SIG-M5 treated with dmso at 0.1 percent for 504 hours (cell line): ENCODE measurements around the gene BAIAP2.
"Not testable (repeated sequence)": the region's sequence is repeated elsewhere in the genome, so short reads cannot be mapped to it uniquely, and the experiment has no call there.

Experiments used
- DNase-seq: peaks from one replicate; lab custom pipeline; 2025; ENCODE audit not compliant: unreplicated experiment; lab: John Stamatoyannopoulos, UW

BAIAP2 gene

GRCh38 chr17:81066072-81066471 is 31.1 kb downstream of the BAIAP2 start:
- DNase-seq: no peak

DNA sequence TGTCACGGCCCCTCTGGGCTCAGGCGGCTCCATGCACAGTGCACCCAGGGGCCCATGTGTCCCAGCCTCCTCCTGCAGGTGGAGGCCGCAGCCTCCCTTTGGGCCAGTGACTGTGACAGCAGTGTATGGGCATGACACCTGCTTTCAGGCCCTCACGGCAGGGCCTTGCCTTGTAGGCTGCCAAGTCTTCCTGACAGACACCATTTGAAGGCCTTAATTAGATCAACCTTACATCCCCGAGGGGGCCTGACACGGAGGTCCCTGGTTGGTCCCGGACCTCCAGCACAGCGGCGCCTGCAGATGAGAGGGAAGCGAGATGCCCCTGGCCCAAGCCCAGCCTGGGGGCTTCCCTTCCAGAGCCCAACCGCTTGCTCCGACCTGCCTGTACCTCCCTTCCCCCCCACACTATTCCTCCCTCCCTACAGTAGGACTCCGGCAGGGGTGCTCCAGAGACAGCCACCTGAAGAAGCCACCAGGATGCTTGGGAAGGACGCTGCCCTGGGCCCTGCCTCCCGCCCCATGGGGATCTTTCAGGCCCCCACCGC is 31.9 kb downstream of the BAIAP2 start:
- no peak for DNase-seq

DNA sequence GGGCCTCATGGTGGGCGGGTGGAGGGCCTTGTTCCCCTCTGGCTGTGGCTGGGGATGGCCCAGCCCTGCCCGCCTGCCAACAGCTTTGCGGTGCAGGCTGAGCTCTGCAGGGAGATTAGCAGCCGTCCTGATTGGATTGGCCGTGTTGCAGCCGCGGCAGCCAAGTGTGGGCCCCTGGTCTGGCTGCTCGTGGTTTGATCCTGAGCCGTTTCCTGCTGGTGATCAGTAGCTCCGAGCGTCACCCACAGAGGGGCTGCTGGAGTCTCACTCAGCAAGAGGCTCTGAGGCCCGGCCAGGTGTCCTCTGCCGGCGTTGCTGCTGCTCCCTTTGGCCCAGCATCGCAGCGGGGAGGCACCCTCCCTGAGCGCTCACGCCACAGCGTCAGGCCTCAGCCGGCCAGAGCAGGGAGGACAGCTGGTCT is 32.5 kb downstream of the BAIAP2 start:
- no peak for DNase-seq

DNA sequence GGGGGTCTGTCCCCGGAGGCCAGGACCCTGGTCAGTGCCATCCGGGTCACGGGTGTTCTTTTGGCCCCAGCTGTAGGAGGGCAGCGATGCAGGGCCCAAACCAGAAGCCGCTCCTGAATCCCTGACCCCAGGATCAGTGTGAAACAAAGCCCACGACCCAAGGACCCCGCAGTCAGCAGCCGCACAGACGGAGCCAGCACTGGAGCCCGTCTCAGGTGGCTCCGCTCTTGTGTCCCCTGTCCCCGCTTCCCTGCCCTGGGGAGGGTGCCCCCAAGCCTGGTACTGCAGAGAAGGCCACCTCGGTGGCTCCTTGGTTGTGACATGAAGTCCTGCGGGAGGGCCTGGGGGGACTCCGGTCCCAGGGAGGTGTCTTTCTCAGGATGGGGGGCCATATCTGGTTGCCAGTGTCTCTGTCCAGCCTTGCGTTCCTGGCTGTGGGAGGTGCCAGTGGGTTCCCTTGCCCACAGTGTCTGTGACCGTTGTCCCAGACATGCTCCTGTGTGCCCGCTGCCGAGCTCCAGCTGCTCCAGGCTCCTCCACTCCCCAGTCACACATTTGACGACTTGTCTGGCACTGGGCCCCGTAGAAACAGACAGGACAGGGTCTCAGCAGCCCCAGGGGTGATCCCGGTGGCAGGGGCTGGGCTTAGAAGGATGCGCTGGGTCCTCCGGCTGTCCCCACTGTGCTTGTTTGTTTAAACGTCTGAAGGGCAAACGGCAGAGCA is 33.6 kb downstream of the BAIAP2 start:
- DNase-seq: no peak

DNA sequence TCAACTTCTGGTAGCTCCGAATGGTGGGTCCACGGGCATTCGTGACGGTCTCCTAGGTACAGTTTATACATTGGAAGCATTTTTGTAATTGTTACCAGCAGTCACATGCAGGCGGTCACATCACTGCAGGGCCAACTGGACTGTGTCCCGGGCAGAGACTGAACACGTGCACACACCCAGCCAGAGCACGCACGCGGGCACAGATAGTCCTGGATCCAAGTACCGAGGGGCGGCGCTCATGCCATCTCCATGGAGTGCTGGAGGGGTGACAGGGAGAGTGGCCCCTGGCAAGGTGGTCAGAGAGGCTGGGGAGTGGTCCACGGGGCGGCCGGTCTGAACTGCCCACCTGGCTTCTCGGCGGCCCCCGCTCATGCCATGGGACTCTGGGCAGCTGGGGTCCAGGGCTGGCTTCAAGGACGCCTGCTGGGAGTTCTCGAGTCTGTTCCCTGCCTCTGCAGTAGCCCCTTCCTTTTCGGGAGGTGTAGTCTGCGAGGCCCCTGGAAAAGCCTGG is 34.2 kb downstream of the BAIAP2 start:
- DNase-seq: no peak

- no peak for DNase-seq
Measured at GRCh38 chr17:81070541-81071246, 35.7 kb downstream of the BAIAP2 start.

DNA sequence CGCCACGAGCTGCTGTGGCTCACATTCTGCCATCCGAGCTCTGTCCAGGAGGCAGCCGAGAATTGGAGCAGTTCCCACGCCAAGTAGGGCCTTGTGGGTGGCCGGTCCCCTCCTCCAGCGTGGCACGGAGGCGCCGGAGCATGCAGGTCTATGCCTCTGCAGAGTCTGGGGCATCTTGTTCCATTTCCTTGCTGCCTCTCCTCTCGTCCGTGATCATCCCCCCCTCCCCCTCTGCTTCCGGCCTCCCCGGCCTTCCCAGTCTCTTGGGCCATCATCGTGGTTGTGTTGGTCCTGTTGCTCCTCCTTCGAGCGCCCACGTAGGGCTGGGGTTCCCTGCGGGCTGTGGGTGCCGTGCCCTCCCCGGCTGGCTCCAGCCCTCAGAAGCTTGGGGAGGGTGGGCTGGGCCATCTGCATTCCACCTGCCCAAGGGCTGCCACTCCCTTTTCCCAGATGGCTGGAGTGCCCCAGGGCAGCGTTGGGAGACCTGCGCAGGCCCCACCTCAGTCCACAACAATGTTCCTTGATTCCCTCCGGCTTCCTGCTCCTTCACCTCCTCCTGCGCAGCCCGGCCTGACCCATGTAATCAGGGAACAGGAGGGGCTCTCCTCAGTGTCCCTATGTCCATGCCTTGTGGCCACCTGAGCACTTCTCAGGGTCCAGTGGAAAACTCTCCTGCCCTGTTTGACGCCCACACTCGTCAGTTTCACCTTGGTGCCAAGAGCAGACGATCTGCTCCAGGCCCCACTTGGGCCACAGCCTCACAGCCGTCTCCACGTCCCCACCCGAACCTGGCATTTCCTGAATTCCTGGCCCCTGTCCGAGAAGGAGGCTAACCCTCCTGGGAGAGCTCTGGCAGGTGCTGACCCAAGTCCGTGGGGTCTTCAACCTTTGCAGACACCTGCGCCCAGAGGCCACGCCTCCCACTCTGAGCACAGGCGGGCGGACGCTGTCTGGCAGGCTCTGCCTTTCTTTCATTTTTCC is 37.1 kb downstream of the BAIAP2 start:
- DNase-seq: no peak

- DNase-seq: peak; percentile 14
Measured at GRCh38 chr17:81073967-81074839, 39.3 kb downstream of the BAIAP2 start.

DNA sequence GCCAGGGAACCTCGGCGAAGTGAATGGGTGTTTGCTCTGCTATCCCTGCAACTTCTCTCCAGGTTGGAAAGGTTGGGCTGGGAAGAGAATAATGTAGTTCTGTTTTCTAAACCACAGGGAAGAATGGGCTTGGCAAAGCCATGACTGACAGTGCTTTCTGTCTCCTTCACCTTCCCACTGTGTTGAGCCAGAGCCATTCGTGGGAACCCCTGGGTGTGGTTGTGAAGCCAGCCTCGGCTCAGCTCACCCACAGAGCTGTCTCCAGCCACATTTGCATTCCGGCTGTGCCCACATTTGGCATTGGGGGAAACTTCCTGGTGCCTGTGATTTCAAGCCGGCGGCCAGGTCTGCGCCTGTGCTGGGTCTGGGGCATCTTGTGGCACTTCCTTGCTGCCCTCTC is 39.9 kb downstream of the BAIAP2 start:
- no peak for DNase-seq

DNA sequence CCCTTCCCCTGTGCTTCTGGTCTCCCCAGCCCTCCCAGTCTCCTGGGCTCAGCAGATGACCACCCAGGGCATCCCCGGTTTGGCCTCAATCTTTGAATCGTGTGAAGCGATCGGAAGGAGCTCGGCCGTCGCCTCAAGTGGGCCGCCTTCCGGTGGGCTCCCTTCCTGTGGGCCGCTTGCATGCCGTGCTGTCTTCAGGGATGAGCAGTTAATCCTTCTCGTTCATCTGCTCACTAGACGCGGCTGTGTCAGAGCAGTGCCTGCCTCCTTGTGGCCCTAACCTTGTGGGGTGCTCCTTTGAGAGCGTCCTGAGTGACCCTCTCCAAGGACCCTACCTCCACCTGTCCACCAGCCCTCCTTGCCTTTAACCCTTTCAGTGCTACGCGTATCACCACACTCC is 40.4 kb downstream of the BAIAP2 start:
- no peak for DNase-seq

DNA sequence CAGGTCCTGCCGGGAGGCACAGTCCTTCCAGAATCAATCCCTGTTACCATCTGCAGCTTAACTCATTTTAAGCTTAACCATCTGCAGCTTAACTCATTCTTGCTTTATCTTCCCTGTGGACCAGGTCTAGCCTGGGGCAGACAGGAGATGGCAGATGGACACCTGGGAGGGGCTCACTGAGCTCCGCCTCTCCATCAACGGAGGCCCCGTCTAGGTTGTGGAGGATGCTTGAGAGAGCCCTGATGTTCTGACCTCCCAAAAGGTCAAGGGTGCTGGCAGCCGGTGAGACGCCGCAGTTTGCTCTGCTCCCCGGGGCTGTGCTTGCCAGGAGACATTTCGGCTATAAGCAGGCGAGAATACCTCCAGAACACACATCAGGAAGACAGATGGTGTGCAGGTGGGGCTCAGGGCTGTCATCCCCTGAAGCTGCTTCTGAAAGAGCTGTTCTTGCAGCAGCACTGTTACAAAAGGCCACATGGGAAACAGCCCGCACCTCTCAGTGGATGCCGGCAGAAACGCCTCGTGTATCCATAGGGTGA is 41.3 kb downstream of the BAIAP2 start:
- DNase-seq: no peak

GRCh38 chr17:81078026-81078913 is 43.3 kb downstream of the BAIAP2 start:
- not testable (repeated sequence) for DNase-seq

- DNase-seq: no peak
Measured at GRCh38 chr17:81080019-81080418, 45.1 kb downstream of the BAIAP2 start.

- no peak for DNase-seq
Measured at GRCh38 chr17:81081222-81082176, 46.5 kb downstream of the BAIAP2 start.

- DNase-seq: no peak
Measured at GRCh38 chr17:81082177-81083073, 47.5 kb downstream of the BAIAP2 start.

DNA sequence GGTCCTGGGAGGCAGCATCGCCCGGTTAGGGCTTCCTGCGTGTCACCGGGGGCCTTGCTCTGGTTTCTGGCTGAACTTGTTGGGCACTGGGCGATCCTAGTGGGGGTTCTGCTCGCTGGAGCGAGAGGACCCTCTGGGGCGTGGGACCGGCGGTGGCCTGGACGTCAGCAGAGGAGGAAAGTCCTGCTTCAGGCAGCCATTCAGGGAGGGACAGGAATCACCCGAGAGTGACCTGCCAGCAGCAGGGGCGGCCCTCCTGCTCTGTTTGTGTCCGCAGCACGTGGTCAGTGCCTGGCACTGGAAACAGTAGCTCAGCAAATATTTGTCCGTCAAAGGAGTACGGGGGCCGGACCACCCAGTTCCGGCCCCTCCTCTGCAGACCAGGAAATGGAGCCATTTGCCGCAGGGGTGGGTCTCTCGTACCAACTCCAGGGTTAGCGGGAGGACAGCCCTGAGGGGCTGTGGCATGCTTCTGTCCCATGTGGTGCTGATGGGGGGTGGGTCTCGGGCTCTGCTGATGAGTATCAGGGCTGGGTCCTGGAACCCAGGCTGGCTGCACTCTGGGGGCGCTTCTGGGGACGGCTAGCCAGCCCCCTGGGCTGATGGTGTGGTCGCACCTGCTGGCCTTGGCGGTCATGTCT is 48.3 kb downstream of the BAIAP2 start:
- DNase-seq: no peak
